Upper lobe of left lung (tissue), 6 donors: ENCODE measurements around the gene SERINC3. TPM values are rescaled to one million over a fixed set of nuclear protein-coding genes. Genes with fewer than 3 reads are reported as not detected.
"Not testable (repeated sequence)": the region's sequence is repeated elsewhere in the genome, so short reads cannot be mapped to it uniquely, and the experiment has no call there.

Experiments
- ATAC-seq, 2 donors: fragments of 200-7000 bp; cut with Tn5 transposase; one replicate each; pipeline ENCODE4 v1.9.1; 2022; ENCODE audit warnings: mild to moderate bottlenecking in 2 of 2, moderate library complexity in 2 of 2; ENCODE audit not compliant: low FRiP score in 2 of 2
- DNase-seq, 2 donors: peaks; one replicate each; pipeline ENCODE4 v3.0.0-alpha.2; 2019 to 2020
- H3K27ac ChIP-seq, 4 donors: fragments of 200-600 bp; sonication (generic); one replicate each; pipeline ENCODE4 v1.5.1; 2016 to 2019
- H3K27me3 ChIP-seq, 4 donors: fragments of 200-600 bp; sonication (generic); one replicate each; pipeline ENCODE4 v1.5.1; 2017 to 2019
- H3K36me3 ChIP-seq, 4 donors: fragments of 200-600 bp; sonication (generic); one replicate each; pipeline ENCODE4 v1.5.1; 2016 to 2019
- H3K4me1 ChIP-seq, 4 donors: fragments of 200-600 bp; sonication (generic); one replicate each; pipeline ENCODE4 v1.5.1; 2018 to 2019
- H3K4me3 ChIP-seq, 4 donors: fragments of 200-600 bp; sonication (generic); one replicate each; pipeline ENCODE4 v1.5.1; 2017 to 2019; ENCODE audit warnings: mild to moderate bottlenecking in 2 of 4, moderate library complexity in 1 of 4
- H3K9me3 ChIP-seq, 4 donors: fragments of 200-600 bp; sonication (generic); one replicate each; pipeline ENCODE4 v1.5.1; 2018 to 2019
- CTCF ChIP-seq, 6 experiments: fragments of 450-650 bp in 4 of 6; fragments of 200-600 bp in 2 of 6; sonication (generic) in 2 of 6; IDR thresholded peaks; one replicate each; pipeline ENCODE4 v1.5.1; 2016 to 2019; ENCODE audit warnings: antibody characterized with exemption in 6 of 6
- EP300 ChIP-seq, 4 donors: sonication (generic); formaldehyde crosslinking; IDR thresholded peaks; one replicate each; pipeline ENCODE4 v1.5.1; 2017; ENCODE audit warnings: antibody characterized with exemption in 4 of 4, control low read depth in 2 of 4
- POLR2A ChIP-seq, 4 donors: fragments of 450-650 bp; IDR thresholded peaks; one replicate each; pipeline ENCODE4 v1.5.1; 2016 to 2017; ENCODE audit warnings: antibody characterized with exemption in 4 of 4, mild to moderate bottlenecking in 2 of 4
- POLR2AphosphoS5 ChIP-seq, 2 donors: sonication (generic); formaldehyde crosslinking; IDR thresholded peaks; one replicate each; pipeline ENCODE4 v1.5.1; 2017; ENCODE audit warnings: antibody characterized with exemption in 2 of 2
- WGBS, 2 donors: methylation state at CpG; one replicate each; pipeline ENCODE4 v1.1.5; 2017 to 2018; 5-methylcytosine and 5-hydroxymethylcytosine counted together
- total RNA-seq, 6 donors: library from RNA; depleted of rRNA in 4 of 6; stranded (reverse); fragments of >200 nt in 4 of 6; gene quantifications; one replicate each; pipeline versions ENCODE4 v1.1.0 to v1.2.1, GENCODE V29; 2016 to 2021
- donor health status: DM: no; HTN: no; CAD: no; lungs with moderate emphysema.
- donor health status: DM: no; HTN: yes; CAD: no; lungs with severe emphysema.

Gene SERINC3
- total RNA-seq, 6 donors from 2014 or later, result 56.3 to 122 (median 107) TPM

DNA sequence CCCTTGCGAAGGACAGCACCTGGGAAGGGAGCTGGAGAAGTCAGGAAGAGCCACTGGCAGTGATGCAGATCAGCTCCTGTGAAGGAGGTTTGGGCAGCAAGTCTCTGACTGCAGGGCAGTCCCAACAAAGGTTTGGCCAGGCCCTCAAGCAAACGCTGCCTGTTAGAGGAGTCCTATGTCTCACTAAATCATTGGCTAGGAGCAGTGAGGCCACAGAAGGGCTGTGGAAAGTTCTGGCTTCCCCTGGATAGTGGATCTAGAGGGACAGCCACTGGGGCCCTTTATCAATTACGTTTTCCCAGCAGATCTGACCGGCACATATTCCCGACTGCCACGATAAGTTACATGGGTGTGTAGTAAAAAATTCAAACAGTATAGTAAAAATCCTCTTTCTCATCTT, 43.7 kb downstream of the SERINC3 start:
- Histone ChIP-seq H3K4me3 (no peak overlapping the region), H3K36me3 (peaks cover 0 to 32% (median 12%) of the 10 kb centered on the region in 4 donors), H3K4me1 (peaks cover 4 to 20% (median 11%) of the 10 kb centered on the region in 4 donors), H3K27me3 (no peaks in the 10 kb centered on the region), H3K9me3 (no peaks in the 10 kb centered on the region), H3K27ac (peak overlapping the region in 1 of 4 donors; percentile 30)
- WGBS, 2 donors, result 91 to 92% methylated on average over 6 of the region's 6 CpGs
- ATAC-seq (no peak), DNase-seq (no peak)
- no peak for TF ChIP-seq POLR2A (IDR thresholded peaks at IDR 0.05)
- TF ChIP-seq POLR2AphosphoS5 (IDR thresholded peaks at IDR 0.05), result no peak
- no peak for TF ChIP-seq EP300 (IDR thresholded peaks at IDR 0.05)

- no peak for TF ChIP-seq EP300 (IDR thresholded peaks at IDR 0.05)
- no peak for TF ChIP-seq CTCF (IDR thresholded peaks at IDR 0.05)
- TF ChIP-seq POLR2AphosphoS5 (IDR thresholded peaks at IDR 0.05), result no peak
- no peak for TF ChIP-seq POLR2A (IDR thresholded peaks at IDR 0.05)
- peaks cover 0 to 24% (median 10%) of the 10 kb centered on the region in 4 donors for H3K36me3 ChIP-seq
- peak overlapping the region in 1 of 4 donors; percentile 92 for H3K27ac ChIP-seq
- H3K9me3 ChIP-seq, result no peaks in the 10 kb centered on the region
- DNase-seq, result no peak
- peaks cover 4 to 20% (median 11%) of the 10 kb centered on the region in 4 donors for H3K4me1 ChIP-seq
- WGBS, 2 donors, result 93 to 97% methylated on average over 3 of the region's 3 CpGs
- no peaks in the 10 kb centered on the region for H3K27me3 ChIP-seq
- no peak for ATAC-seq
- no peak overlapping the region for H3K4me3 ChIP-seq
Observed at GRCh38 chr20:44477151-44477550, 44.7 kb downstream of the SERINC3 start.

GRCh38 chr20:44475694-44476560, 45.9 kb downstream of the SERINC3 start, which contains the start of gene TTPAL:
Gene TTPAL, plus strand, starts transcription at chr20:44475874. Its CDS starts 4,126 bp downstream, at chr20:44480000.
- TF ChIP-seq EP300 (IDR thresholded peaks at IDR 0.05), result peak in 1 of 4 donors; percentile 65
- peak in 5 of 6 experiments; percentile 42 to 82 (median 50) for TF ChIP-seq CTCF (IDR thresholded peaks at IDR 0.05)
- TF ChIP-seq POLR2A (IDR thresholded peaks at IDR 0.05), result peak; percentile 29 to 100 (median 90)
- TF ChIP-seq POLR2AphosphoS5 (IDR thresholded peaks at IDR 0.05), result peak; percentile 99 to 100
- H3K36me3 ChIP-seq, result peaks cover 0 to 12% (median 7%) of the 10 kb centered on the region in 4 donors
- DNase-seq, result peak; percentile 94 to 98

GRCh38 chr20:44475372-44475693, 46.5 kb downstream of the SERINC3 start:
- no peaks in the 10 kb centered on the region for H3K27me3 ChIP-seq
- H3K27ac ChIP-seq, result peak overlapping the region; percentile 79 to 98 (median 94)
- no peaks in the 10 kb centered on the region for H3K9me3 ChIP-seq
- ATAC-seq (peak in 1 of 2 donors; percentile 2), DNase-seq (no peak)
- H3K4me3 ChIP-seq, result peak overlapping the region; percentile 40 to 84 (median 66)
- TF ChIP-seq POLR2AphosphoS5 (IDR thresholded peaks at IDR 0.05), result no peak
- TF ChIP-seq CTCF (IDR thresholded peaks at IDR 0.05), result no peak
- TF ChIP-seq EP300 (IDR thresholded peaks at IDR 0.05), result no peak
- TF ChIP-seq POLR2A (IDR thresholded peaks at IDR 0.05), result no peak
- peaks cover 4 to 20% (median 11%) of the 10 kb centered on the region in 4 donors for H3K4me1 ChIP-seq
- 17 to 25% methylated on average over 2 of the region's 2 CpGs for WGBS, 2 donors
- peaks cover 0 to 7% (median 3%) of the 10 kb centered on the region in 4 donors for H3K36me3 ChIP-seq

More at GRCh38 chr20:44475694-44476560, 45.9 kb downstream of the SERINC3 start, which contains the start of gene TTPAL:
- peaks cover 4 to 20% (median 11%) of the 10 kb centered on the region in 4 donors for H3K4me1 ChIP-seq
- peak within 1 kb of the TSS; percentile 79 to 98 (median 94) for H3K27ac ChIP-seq
- 5% methylated on average over 26 to 55 of the region's 55 CpGs for WGBS, 2 donors
- no peaks in the 10 kb centered on the region for H3K9me3 ChIP-seq
- peak within 1 kb of the TSS; percentile 40 to 84 (median 66) for H3K4me3 ChIP-seq
- H3K27me3 ChIP-seq, result no peaks in the 10 kb centered on the region
- ATAC-seq, result peak; percentile 95 to 99

GRCh38 chr20:44472283-44472682, 49.6 kb downstream of the SERINC3 start:
- not testable (repeated sequence) for H3K27ac ChIP-seq, H3K27me3 ChIP-seq, DNase-seq, ATAC-seq, H3K4me3 ChIP-seq, H3K9me3 ChIP-seq, H3K36me3 ChIP-seq
- WGBS, 2 donors, result 75 to 87% methylated on average over 9 of the region's 9 CpGs
- peaks cover 4 to 20% (median 11%) of the 10 kb centered on the region in 4 donors for H3K4me1 ChIP-seq
